ENCODE results near the gene MRGPRX3.

MRGPRX3 gene

GRCh38 chr11:18171377-18172000, 39.1 kb downstream of the MRGPRX3 start:
- DNase-seq: no peak

GRCh38 chr11:18172666-18173065, 40.3 kb downstream of the MRGPRX3 start, which contains the start of gene MRGPRX4:
MRGPRX4 (plus strand) TSS chr11:18172837; CDS start chr11:18173257, 420 bp downstream.
- no peak for DNase-seq

- DNase-seq: no peak
These were observed 41.0 kb downstream of the MRGPRX3 start for GRCh38 chr11:18173225-18173866.
